ENCODE results near the gene SRPK2.

Gene SRPK2

DNA sequence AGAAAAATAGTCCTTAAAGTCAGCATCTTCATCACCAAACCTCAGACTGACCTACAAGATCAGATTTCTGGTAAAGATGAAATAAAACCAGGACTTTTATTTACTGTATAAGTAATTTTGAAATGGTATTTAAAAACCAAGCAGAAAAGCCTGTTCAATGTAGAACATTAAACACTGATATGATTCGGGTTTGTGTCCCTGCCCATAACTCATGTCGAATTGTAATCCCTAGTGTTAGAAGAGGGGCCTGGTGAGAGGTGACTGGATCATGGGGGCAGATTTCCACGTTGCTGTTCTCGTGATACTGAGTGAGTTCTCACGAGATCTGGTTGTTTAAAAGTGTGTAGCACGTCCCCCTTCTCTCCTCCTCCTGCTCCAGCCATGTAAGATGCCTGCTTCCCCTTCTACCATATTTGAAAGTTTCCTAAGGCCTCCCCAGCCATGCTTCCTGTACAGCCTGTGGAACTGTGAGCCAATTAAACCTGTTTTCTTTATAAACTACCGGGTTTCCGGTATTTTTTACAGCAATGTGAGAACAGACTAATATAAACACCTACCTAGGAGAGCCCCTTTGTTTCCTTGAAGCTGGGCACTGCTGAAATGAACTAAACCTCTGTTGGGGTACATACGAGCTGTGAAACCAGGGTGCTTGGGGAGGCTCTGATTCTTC, 254.6 kb downstream of the SRPK2 start:
- Histone ChIP-seq H3K9me2 (ENCODE audit: low read depth, low read length) (no peaks in the 10 kb centered on the region), H3K4me3 (ENCODE audit: low read depth, low read length, poor library complexity, severe bottlenecking) (no peak overlapping the region), H3K9me3 (ENCODE audit: low read length) (no peaks in the 10 kb centered on the region), H3K79me2 (ENCODE audit: insufficient read depth, low read length) (no peaks in the 10 kb centered on the region), H3K27me3 (ENCODE audit: insufficient read depth, low read length) (no peaks in the 10 kb centered on the region), H3F3A (ENCODE audit: insufficient read depth, low read length) (no peaks in the 10 kb centered on the region), H2AFZ (ENCODE audit: low read length) (no peak overlapping the region), H3K36me3 (ENCODE audit: insufficient read depth, low read length) (no peaks in the 10 kb centered on the region; the same call in 1 of the 2 replicates), H4K20me1 (ENCODE audit: insufficient read depth, low read length) (no peaks in the 10 kb centered on the region), H3K9ac (ENCODE audit: low read length) (no peak overlapping the region), H3K4me1 (ENCODE audit: insufficient read depth, low read length, severe bottlenecking) (no peaks in the 10 kb centered on the region), H3K27ac (ENCODE audit: low read depth, low read length, poor library complexity, severe bottlenecking) (no peak overlapping the region), H3K4me2 (ENCODE audit: low read length) (no peak overlapping the region)
- TF ChIP-seq, protein P1, sequence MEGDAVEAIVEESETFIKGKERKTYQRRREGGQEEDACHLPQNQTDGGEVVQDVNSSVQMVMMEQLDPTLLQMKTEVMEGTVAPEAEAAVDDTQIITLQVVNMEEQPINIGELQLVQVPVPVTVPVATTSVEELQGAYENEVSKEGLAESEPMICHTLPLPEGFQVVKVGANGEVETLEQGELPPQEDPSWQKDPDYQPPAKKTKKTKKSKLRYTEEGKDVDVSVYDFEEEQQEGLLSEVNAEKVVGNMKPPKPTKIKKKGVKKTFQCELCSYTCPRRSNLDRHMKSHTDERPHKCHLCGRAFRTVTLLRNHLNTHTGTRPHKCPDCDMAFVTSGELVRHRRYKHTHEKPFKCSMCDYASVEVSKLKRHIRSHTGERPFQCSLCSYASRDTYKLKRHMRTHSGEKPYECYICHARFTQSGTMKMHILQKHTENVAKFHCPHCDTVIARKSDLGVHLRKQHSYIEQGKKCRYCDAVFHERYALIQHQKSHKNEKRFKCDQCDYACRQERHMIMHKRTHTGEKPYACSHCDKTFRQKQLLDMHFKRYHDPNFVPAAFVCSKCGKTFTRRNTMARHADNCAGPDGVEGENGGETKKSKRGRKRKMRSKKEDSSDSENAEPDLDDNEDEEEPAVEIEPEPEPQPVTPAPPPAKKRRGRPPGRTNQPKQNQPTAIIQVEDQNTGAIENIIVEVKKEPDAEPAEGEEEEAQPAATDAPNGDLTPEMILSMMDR (IDR thresholded peaks at IDR 0.05; ENCODE audit: low read length), result no peak
- no peak for TF ChIP-seq EZH2 (IDR thresholded peaks at IDR 0.05; ENCODE audit: borderline replicate concordance, low read length)

DNA sequence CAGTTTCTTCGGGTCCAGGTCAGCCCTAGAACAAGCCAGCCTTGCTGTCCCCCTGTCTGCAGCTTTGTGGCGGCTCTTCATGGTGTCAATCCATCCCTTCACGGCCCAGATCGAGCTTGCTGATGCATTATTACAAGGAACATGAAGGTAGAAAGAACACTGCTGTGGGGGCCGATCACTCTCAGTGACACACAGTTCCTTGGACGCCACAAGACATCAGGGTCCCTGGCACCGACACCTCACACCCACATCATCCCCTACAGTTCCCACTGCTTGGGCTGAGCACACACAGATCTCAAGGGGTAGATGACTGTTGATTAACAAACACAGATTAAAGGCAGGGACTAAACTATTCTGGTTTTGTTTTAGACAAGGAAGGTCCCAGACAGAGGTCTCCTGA, 255.4 kb downstream of the SRPK2 start:
- no peaks in the 10 kb centered on the region for H3K79me2 ChIP-seq (ENCODE audit: insufficient read depth, low read length)
- H3K27me3 ChIP-seq (ENCODE audit: insufficient read depth, low read length), result no peaks in the 10 kb centered on the region
- no peak overlapping the region for H3K4me3 ChIP-seq (ENCODE audit: low read depth, low read length, poor library complexity, severe bottlenecking)
- no peaks in the 10 kb centered on the region for H3F3A ChIP-seq (ENCODE audit: insufficient read depth, low read length)
- H3K36me3 ChIP-seq (ENCODE audit: insufficient read depth, low read length), result no peaks in the 10 kb centered on the region; the same call in 1 of the 2 replicates
- no peaks in the 10 kb centered on the region for H3K4me1 ChIP-seq (ENCODE audit: insufficient read depth, low read length, severe bottlenecking)
- H3K9me2 ChIP-seq (ENCODE audit: low read depth, low read length), result no peaks in the 10 kb centered on the region
- H4K20me1 ChIP-seq (ENCODE audit: insufficient read depth, low read length), result no peaks in the 10 kb centered on the region
- no peak for TF ChIP-seq EZH2 (IDR thresholded peaks at IDR 0.05; ENCODE audit: borderline replicate concordance, low read length)
- TF ChIP-seq, protein P1 (IDR thresholded peaks at IDR 0.05; ENCODE audit: low read length), result no peak
- no peak overlapping the region for H3K4me2 ChIP-seq (ENCODE audit: low read length)
- no peaks in the 10 kb centered on the region for H3K9me3 ChIP-seq (ENCODE audit: low read length)
- no peak overlapping the region for H2AFZ ChIP-seq (ENCODE audit: low read length)
- no peak overlapping the region for H3K9ac ChIP-seq (ENCODE audit: low read length)
- H3K27ac ChIP-seq (ENCODE audit: low read depth, low read length, poor library complexity, severe bottlenecking), result no peak overlapping the region

DNA sequence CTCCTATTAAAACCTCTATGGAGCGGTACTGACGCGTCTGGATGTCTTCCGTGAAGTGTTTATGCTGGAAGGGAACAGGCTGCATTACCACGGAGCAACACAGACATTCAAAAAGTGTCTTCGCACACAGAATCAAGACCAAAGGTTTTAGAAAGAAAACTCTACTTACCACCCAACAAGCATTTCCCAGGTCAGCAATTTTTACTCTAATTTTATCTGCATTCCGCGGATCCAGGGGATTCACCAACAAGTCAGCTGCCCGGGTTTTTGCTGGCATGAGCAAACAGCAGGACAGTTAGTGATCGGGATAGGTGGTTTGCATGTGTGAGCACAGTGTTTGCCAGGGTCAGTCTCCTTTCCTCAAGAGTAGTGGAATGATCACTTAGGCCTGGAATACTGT, 255.9 kb downstream of the SRPK2 start:
- H3K4me1 ChIP-seq (ENCODE audit: insufficient read depth, low read length, severe bottlenecking), result peaks cover 3% of the 10 kb centered on the region
- no peak overlapping the region for H3K27ac ChIP-seq (ENCODE audit: low read depth, low read length, poor library complexity, severe bottlenecking)
- H3K36me3 ChIP-seq (ENCODE audit: insufficient read depth, low read length), result no peaks in the 10 kb centered on the region; the same call in 1 of the 2 replicates
- no peaks in the 10 kb centered on the region for H3K79me2 ChIP-seq (ENCODE audit: insufficient read depth, low read length)
- no peaks in the 10 kb centered on the region for H4K20me1 ChIP-seq (ENCODE audit: insufficient read depth, low read length)
- no peaks in the 10 kb centered on the region for H3K27me3 ChIP-seq (ENCODE audit: insufficient read depth, low read length)
- H3K9me2 ChIP-seq (ENCODE audit: low read depth, low read length), result no peaks in the 10 kb centered on the region
- no peak overlapping the region for H3K9ac ChIP-seq (ENCODE audit: low read length)
- H3K9me3 ChIP-seq (ENCODE audit: low read length), result no peaks in the 10 kb centered on the region
- H3K4me3 ChIP-seq (ENCODE audit: low read depth, low read length, poor library complexity, severe bottlenecking), result no peak overlapping the region
- H2AFZ ChIP-seq (ENCODE audit: low read length), result no peak overlapping the region
- H3F3A ChIP-seq (ENCODE audit: insufficient read depth, low read length), result no peaks in the 10 kb centered on the region
- TF ChIP-seq, protein P1 (IDR thresholded peaks at IDR 0.05; ENCODE audit: low read length), result no peak
- TF ChIP-seq EZH2 (IDR thresholded peaks at IDR 0.05; ENCODE audit: borderline replicate concordance, low read length), result no peak
- H3K4me2 ChIP-seq (ENCODE audit: low read length), result no peak overlapping the region

All from OCI-LY1 (cell line).